ENCODE data around the gene OR6N2.

The OR6N2 gene

DNA sequence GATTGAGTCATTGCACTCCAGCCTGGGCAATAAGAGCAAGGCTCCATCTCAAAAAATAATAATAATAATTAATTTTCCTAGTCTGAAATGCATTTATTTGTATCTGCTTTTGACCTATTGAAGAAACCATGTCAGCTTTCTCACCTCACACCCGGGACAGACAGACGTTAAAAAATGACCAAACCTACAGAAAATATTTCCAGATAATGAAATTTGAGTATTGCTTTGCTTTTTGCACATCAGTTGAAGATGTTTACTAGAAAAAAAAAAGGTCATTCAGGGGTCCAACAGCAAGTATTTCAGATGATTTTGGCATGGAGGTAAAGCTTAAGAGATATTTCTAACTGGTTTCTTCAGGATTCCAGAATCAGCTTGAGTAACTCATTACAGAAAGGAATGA is 26.6 kb downstream of the OR6N2 start, which contains the start of gene OR6K6:
OR6K6 (plus strand) TSS at position 301 of the 400 bp plus-strand sequence. CDS start 168 bp downstream, outside the sequence.
- no peak for DNase-seq (ENCODE audit: low read depth in 2 of 3, low spot score in 2 of 3)

DNA sequence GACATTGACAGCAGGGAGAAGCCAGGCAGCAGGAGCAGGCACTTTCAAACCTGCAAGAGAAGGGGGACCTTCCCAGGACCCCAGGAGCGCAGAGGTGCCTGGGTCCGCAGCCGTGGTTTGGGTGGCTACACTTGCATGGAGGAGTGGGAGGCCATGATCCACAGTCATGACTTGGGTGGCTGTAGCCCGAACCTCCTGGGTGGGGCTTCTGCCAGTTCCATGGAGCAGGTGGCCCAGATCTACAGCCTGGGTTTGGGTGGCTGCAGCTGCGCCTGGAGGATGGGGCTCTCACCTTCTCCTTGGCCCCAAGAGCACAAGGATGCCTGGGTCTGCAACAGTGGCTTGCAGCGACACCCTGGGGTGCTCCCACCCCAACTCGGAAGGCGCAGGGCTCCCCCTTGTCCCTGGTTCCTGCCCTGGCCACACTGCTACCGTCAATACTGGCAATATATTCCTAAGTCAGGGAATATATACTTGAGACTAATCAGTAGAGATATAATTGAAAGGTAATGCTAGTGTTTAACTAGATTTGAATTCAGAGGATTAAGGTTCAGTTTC is 28.8 kb downstream of the OR6N2 start:
- no peak for DNase-seq (ENCODE audit: low read depth in 2 of 3, low spot score in 2 of 3)

DNA sequence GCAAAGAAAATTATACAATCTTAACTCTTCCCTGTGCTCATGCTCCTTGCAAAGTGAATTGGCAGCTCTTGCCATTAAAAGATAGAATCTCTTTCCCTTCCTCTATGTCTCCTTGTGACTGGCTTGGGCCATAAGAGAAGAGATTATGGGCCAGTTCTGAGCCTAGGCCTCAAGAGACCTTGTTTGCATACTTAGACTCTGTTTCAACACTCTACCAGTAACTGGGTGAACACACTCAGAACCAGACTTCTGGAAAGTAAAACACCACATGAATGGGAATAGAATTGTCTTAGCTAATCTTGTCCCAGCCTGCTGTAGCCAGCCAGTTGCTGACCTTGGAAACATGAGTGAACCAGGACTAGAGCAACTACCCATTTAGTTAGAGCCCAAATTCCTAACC is 45.2 kb downstream of the OR6N2 start:
- no peak for DNase-seq (ENCODE audit: low read depth in 2 of 3, low spot score in 2 of 3)

DNA sequence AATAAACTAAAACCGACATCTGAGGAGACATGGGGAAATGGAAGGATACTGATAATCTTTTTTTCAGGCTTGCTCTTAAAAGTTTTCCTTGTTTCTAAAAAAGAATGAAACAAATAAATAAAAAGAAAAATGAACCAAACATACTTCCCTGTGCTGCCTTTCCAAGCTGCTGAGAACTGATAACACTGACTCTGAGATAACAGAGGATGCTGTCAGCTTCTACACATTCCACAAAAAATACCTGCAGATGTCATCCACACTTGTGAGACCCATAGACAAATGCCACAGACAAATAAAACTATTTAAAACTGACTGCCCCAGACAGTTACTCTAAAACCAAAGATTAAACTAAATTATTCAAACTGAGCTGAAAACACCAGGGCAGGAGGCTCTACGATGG is 48.5 kb downstream of the OR6N2 start:
- no peak for DNase-seq (ENCODE audit: low read depth in 2 of 3, low spot score in 2 of 3)

DNA sequence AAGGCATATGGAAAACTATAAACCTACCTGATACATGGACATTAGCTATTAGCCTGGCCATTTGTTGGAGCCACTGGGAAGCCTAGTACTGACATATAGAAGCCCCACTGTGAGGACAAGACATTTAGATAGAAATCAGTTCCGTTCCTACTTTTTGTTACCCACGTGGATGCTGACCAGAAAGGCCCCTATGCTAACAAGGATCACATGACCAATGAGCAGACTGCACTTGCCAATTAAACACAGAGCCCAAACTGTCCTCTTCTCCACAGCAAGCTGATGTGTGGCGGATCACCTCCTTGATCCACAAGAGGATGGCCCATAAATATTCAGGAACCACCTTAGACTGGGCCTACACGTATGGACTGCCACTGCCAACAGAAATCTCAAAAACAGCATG is 49.3 kb downstream of the OR6N2 start:
- no peak for DNase-seq (ENCODE audit: low read depth in 2 of 3, low spot score in 2 of 3)

DNA sequence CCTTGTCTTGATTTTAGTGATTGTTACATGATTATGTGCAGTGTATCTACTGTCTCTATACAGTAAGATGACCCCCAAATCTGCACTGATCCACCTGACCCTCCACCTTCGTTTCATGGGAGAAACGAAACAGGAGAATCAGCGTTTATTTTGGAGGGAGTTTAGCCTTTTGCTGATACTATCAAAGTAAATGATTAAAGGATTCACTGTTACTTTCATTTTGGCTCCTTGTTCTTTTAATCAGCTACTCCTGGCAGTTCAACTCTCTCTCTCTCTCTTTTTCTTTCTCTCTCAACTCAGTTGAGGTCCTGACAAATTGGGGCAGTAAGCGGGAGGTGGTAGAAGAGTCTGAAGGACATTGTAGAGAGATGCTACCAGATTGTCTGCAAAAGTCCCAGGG is 50.6 kb downstream of the OR6N2 start:
- no peak for DNase-seq (ENCODE audit: low read depth in 2 of 3, low spot score in 2 of 3)

DNA sequence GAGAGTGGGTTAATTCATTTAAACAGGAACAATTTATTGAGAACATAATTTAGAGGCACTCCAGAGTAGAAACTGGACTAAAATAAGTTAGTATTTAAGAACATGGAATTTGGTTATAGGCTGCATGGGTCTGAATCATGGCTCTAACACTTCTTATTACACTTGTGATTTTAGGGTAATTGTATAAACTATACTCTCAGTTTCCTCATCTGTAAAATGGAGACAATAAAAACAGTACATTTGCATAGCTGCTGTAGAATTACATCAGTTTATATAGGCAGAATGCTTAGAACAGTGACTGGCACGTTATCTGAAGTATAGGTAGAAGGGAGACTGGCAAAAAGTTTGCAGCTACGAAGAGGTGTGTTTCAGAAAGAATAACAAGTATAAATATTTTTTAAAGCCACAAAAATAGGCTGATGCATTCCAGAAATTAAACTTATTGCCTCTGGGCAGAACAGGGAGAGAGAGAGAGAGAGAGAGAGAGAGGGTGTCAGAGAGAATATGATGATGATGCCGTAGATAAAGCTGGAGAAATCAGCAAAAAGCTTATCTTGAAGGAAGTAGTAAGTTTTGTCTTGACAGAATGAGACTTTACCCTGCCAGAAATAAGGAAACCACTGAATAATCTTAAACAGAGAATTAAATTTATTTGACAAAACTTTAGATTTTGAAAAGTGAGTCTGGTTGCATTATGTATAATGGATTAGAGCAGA is 52.3 kb downstream of the OR6N2 start:
- DNase-seq (ENCODE audit: low read depth in 2 of 3, low spot score in 2 of 3), result no peak

DNA sequence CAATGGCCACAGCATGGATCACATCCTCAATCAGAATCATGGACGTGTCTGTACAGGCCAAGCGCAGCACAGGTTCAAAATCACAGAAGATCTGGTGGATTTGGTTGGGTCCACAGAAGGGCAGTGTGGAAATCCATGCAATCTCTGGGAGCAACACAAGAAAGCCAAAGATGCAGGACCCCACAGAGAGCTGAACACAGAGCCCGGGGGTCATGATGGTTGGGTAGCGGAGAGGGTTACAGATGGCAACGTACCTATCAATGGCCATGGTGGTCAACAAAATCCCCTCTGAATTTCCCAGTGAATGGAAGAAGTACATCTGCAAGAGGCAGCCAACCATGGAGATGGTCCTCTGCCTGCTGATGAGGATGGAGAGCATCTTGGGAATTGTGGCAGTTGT is 56.6 kb downstream of the OR6N2 start:
- DNase-seq (ENCODE audit: low read depth in 2 of 3, low spot score in 2 of 3), result no peak
